DMS 273 (cell line): Measurements from ENCODE around the gene JAGN1.
"Not testable (repeated sequence)": the region's sequence is repeated elsewhere in the genome, so short reads cannot be mapped to it uniquely, and the experiment has no call there.

Source experiments
- DNase-seq: peaks from one replicate; lab custom pipeline; 2025; ENCODE audit not compliant: unreplicated experiment; lab: John Stamatoyannopoulos, UW

Gene JAGN1

DNA sequence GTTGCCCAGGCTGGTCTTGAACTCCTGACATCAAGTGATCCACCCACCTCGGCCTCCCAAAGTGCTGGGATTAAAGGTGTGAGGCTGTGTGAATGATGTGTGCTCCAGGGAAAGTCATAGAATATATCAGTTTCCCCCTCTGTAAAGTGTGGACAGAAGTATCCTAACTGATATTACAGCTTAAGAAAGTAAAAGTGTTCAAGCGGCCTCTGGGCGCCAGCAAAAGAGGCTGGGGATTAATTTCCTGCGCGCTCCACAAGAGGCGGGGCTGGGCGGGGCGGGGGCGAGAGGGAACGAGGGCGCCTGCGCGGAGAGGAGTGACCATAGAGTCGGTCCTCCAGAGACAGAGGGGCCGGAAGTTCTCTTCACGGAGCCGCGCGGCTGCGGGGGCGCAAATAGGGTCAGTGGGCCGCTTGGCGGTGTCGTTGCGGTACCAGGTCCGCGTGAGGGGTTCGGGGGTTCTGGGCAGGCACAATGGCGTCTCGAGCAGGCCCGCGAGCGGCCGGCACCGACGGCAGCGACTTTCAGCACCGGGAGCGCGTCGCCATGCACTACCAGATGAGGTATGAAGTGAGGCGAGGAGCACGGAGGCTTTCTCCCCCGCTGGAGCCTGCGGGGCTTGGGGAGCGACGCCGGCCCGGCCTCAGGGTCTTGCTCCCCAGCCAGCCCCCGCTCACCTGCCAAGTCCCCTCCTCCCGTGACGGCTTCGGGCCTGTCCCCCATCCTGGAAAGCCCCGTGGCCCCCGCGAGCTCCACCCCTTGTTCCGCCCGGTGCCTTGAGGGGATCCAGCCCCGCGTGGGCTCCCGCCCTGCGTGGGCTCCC lies at the start of gene JAGN1:
Gene JAGN1, plus strand, starts transcription at position 362 of the 823 bp plus-strand sequence. Its CDS starts 113 bp downstream, at position 475.
- DNase-seq, result peak; percentile 92

DNA sequence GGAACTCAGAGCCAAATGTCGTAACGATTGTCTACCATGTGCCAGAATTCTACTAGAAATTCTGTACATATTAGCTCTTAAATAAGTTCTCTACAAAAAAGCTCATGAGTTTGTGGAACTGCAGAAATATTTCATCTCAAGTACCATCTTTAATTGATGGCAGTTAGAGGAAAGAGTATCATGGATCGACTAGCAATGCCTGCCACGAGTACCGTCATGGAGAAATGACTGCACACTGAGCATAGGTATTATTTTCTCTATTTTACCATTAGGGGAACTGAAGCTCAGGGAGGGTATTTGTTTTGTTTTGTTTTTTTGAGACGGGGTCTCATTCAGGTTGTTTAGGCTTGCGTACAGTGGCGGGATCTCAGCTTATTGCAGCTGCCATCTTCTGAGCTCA lies 49.4 kb upstream of the JAGN1 start:
- no peak for DNase-seq

DNA sequence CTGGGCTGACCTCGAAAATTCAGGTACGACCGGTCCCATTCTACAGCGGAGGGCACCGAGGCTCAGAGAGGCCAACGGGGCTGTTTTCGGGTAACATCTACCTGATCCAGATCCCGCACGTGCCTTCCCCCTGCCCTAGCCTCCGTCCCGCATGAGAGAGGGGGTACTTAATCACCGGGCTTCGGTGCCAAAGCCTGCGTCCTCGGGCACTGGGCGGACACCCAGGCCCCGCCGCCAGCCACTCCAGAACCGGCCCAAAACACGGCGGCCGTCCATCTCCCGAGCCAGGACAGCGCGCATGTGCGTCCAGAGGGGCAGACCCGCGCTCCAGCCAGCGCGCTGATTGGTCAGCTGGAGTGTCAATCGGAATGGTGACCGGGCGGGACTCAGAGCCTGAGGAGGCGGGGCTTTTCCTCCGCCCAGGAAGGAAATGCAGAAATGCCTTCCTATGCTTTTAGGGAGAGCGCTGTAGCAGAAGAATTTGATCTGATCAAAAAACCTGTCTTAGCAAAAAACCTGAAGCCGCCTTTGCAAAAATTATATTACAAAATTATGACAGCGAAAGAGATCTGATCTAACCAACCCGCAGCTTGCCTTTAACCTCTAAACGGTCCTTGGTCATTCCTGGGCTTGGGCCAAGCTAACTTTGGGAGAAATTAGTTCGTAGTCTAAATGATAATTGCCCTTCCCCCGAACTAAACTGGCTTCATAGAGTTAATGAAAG lies 46.5 kb upstream of the JAGN1 start, which contains the start of gene RPUSD3:
Gene RPUSD3, minus strand, starts transcription at position 294 of the 724 bp plus-strand sequence. Its CDS starts 18 bp downstream, at position 276.
- DNase-seq, result peak; percentile 96

DNA sequence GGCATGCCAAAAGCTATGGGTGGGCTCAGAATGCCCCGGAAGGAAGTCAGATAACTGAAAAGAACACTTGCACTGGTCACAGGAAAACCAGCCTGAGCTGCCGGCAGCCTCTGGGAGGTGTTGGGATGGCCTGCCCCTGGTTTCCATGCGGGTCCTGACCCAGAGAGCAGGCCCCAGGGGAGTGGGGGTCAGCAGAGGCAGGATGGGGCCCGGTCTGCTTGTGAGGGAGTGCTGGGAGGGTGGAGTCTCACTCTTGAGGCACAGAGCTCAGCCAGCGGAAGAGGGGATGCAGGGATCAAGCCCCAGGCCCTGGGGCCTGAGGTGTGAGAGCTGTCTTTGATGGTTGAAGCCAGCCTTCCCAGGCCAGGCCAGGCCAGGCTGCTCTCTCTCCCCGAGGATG lies 44.2 kb upstream of the JAGN1 start:
- DNase-seq, result no peak

DNA sequence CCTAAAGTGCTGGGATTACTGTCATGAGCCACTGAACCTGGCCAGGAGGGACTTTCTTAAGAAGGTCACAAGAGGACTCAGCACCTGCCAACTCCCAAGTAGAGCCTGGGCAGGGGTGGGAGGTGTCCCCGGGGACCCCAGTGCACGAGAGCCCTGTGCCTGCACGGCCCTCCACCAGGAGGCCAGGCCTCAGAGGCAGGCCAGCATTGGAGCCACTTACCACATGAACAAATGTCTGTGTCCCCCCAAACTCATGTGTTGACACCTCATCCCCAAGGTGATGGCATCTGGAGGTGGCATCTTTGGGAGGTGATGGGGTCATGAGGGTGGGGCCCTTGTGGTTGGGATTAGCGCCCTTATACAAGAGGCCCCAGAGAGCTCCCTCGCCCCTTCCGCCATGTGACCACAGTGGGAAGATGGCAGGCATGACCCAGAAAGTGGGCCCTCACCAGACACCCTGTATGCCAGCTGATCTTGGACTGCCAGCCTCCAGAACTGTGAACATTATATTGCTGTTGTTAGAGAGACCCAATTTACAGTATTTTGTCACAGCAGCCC lies 43.4 kb upstream of the JAGN1 start:
- DNase-seq, result no peak

DNA sequence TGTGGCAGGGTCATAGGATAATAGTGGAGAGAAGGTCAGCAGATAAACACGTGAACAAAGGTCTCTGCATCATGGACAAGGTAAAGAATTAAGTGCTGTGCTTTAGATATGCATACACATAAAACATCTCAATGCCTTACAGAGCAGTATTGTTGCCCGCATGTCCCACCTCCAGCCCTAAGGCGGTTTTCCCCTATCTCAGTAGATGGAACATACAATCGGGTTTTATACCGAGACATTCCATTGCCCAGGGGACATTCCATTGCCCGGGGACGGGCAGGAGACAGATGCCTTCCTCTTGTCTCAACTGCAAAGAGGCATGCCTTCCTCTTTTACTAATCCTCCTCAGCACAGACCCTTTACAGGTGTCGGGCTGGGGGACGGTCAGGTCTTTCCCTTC lies 42.5 kb upstream of the JAGN1 start:
- not testable (repeated sequence) for DNase-seq

DNA sequence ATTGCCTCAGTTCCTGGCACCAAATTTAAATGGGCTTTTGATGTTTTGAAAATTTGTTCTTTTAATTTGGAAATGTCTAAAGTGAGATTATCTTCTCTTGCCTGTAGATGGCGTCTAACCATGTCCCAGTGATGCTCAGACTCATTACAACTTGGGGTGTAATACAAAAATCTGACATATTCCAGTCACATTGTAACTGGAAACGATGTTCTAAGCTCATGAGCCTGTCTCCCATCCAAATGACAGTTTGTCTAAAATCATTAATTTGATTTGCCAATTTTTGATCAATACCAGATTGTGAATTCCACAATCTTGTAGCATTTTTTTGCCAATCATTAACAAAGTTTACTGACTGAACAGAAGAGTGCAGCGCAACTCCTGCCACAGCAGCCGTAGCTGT lies 41.5 kb upstream of the JAGN1 start:
- DNase-seq, result peak; percentile 36

DNA sequence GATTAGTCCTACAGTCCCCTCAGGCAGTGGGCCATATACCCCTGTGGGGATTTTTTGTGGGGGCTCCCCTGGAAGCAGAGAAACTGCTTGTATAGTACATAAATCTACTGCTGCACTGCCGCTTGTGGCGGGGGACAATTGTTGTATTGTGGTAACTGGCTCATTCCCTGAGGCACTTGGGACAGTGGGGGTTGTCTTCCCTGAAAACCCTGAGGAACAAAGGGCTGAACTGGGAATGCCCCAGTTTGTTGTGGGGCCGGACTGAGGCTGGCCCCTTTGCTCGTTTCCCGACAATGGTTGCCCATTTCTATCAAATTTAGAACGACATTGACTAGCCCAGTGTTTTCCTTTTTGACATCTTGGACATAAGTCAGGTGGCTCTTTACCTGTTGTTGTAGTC lies 39.0 kb upstream of the JAGN1 start:
- not testable (repeated sequence) for DNase-seq

DNA sequence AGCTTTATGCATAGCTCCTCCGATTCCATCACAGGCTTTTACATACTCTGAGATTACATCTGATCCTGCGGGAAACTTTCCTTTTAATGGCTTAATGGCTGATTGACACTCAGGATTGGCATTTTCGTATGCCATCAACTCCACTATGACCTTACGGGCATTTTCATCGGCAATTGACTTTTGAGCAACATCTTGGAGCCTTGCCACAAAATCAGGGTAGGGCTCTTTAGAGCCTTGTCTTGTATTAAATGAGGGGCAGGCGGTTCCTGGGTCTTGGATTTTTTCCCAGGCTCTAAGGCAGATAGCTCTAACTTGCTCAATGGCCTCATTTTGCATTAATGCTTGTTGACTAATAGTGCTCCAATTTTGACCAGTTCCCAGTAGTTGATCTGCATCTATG lies 38.5 kb upstream of the JAGN1 start:
- not testable (repeated sequence) for DNase-seq

DNA sequence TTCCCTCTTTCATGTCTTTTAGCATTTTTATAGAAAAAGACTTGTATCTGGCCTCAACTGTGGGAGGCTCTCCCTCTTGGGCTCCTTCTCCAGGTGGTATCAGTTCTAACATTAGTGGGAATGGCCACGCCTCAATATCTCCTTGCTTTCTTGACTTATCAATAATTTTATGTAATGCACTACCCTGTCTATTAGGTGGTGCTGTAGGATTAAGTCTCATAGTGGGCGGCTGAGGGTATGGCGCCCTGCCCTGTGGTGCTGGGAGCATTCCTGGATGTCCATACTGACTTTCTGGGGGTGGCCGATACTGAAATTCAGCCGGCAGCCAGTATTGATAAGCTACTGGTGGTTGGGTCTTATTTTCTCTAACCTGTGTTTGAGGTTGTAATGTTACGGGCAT lies 37.9 kb upstream of the JAGN1 start:
- peak; percentile 7 for DNase-seq

DNA sequence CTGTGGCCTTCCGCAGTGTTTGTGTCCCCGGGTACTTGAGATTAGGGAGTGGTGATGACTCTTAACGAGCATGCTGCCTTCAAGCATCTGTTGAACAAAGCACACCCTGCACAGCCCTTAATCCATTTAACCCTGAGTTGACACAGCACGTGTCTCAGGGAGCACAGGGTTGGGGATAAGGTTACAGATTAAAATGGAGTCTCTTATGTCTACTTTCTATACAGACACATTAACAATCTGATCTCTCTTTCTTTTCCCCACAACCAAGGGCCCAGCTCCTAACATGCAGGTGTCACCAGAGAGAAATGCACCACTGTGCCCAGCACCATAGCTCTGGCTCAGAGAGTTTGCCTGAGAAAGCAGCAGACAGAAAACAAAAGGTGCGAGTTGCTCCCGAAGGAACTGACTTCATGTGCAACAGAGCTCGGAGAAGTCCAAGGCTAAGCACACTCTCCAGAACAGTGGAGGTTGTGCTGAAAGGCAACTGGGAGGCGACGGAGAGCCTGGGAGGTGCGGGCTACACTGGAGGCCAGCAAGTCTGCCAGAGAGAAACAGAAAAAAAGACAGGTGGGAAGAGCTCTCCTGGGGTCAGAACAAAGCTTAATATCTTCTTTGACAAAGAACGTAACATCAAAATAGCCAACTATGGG lies 36.0 kb upstream of the JAGN1 start:
- DNase-seq, result peak; percentile 11

DNA sequence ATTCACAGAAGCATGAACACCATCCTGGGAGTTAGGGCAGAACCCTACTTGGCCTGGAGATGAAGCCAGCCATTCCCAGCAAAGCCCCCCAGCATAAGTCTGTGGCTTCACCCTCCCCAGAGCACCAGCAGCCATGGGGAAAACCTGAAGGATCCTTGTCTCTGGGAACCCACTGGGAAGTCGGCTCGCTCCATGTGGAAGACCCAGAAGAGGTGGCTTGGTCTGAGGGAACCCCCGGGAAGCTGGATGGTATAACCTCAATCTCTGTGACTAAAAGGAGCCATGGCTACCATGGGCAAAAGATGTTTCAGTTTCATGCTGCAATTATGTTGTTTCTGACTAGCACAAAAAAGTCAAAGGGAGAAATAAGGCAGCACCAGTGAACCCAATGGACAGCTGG lies 34.8 kb upstream of the JAGN1 start:
- peak; percentile 55 for DNase-seq

DNA sequence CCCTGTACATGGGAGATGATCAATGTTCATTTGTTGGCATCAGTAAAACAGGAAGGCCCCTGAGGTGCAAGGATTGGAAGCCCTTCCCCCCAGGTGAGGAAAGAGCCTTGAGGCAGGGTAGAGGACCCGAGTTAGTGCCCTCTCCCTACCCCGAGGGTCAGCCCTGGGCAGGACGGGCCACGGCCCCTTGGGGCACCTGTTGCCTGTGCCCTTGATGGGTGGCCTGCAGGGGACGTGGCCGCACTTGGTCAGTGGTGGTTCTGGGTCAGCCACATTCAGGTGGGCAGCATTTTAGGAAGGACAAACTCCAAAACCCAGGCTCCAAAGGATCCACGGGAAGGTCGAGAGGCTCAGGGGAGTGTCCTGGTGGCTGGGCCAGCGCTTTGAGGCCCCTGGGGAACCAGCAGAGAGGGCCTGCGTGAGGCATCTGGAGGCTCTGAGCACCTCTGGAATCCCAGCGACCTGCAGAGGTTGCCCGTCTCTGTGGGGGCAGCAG lies 30.8 kb upstream of the JAGN1 start:
- no peak for DNase-seq

DNA sequence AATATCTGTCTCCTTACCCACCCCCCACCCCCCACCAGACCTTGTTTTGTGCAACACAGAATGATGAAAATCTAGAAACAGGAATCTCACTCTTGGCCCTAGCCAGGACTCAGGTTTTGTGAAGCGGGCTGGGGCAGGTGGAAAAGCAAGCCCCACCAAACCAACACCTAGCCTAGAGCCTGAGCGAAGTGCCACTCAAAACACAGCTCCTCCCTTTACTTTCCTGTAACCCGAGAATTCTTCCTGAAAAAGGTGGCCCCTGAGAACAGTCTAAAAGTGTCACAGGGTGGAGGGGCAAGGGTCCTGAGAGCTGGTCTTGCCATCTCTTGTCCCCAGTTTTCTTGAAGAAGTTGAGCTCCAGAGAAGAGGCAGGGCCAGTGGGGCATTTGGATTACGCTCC lies 29.2 kb upstream of the JAGN1 start:
- DNase-seq, result no peak

DNA sequence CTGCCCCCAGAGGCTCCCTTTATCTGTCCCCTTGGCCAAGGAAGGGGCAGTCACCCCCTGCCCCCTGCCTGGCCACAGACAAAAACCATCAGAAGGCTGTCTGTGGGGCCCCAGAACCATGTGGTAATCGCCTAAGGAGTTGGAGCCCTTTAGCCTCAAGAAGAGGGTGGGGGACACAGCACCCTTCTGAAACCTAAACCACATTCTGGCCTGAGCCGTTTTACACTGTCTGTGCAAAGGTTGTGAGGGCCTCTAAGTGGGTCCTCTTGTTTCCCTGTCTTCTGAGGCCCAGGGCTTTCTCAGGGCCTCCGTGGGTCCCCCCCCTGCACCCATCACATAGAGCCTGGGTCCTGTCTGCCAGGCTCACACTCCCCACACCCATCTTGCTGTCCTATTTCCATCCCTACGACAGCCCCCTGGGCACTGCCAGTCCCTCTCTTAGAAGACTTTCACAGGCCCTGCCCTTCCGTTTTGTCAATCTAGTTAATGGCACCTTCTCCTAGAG lies 28.7 kb upstream of the JAGN1 start:
- DNase-seq, result no peak

DNA sequence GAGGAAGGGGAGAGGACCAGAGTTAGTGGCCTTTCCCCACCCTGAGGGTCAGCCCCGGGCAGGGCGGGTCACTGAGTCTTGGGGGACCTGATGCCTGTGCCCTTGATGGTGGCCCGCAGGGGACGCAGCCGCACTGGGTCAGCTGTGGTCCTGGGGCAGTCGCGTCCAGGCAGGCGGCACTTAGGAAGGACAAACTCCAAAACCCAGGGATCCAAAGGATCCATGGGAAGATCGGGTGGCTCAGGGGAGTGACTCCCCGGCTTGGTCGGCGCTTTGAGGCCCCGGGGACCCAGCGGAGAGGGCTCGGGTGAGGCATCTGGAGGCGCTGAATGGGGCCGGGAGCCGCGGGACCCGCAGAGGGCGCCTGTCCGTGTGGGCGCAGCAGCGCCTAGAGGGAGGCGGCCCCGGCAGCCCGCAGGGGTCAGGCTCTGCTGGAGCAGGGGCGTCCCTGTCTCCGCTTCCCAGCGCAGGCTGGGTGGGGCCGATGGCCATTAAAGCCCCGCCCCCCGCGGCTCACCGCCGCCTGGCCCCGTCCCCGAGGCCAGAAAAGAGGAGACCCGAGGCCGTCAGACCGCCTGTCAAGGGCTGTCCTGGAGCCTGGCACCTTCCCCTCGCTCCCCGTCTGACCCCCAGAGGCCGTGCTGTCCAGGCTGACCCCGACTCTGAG lies 27.9 kb upstream of the JAGN1 start:
- DNase-seq, result no peak

DNA sequence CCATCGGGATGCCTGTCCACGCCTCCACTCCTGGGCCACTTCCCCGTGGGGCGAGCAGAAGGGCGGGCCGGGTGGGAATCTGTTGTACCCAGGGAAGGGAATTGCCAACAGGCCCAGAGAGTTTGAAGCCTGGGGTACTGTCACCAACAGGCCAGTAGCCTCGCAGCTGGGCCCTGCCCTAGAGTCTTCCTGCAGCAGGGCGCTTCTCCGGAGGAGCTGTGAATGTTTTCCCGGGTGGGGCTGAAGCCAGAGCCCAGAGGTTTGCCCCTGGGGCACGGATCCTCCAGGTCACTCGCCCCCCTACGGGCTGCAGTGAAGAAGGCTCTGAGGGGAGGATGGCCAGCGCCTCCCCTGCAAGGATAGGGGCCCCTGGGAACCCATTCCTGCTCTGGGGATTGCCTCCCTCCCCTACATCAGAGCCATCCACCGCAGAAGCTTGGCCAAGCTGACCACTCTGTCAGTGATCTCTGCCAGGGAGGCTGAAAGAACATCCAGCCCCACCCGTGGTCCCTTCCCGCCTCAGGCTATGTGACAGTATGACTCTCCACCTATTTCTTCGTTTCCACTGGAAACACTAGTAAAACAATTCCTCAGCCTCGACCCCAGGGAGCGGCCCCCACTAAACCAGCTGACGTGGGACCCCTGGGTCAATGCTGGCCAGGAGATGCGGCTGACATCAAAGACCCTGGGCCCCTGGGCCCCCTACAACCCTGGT lies 27.2 kb upstream of the JAGN1 start:
- no peak for DNase-seq

DNA sequence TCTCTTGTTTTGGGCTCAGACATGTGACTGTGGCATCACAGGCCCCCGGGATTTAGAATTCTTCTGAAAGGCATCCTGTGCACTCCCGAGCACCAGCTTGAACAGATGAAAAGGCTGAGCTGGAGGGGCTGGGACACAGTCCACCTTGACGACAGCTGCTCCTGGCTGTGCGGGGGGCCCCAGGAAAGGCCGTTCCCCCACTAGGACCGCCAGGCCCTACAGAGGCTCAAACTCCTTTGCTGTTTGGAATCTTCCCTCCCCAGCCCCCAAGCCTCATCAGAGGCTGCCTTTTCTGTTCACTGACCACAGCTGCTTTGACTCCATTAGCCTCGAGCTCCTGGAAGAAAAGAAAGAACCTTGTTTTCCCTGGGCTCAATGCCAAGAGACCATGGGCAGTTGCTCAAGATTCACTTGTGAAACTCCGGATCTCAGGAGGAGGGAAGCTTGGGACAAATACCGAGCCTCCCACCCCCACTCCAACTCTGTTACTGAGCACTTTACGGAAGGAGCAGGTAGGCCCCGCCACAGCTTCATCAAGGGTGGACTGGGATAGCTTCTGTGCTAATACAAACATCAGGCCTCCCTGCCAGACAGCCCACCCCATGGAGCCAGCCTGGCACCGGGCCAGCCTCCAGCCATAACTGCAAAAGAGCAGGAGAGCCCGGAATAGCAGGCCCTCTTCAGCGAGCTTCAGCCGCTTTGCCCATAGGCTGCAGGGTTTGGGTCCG lies 26.0 kb upstream of the JAGN1 start:
- peak; percentile 77 for DNase-seq

DNA sequence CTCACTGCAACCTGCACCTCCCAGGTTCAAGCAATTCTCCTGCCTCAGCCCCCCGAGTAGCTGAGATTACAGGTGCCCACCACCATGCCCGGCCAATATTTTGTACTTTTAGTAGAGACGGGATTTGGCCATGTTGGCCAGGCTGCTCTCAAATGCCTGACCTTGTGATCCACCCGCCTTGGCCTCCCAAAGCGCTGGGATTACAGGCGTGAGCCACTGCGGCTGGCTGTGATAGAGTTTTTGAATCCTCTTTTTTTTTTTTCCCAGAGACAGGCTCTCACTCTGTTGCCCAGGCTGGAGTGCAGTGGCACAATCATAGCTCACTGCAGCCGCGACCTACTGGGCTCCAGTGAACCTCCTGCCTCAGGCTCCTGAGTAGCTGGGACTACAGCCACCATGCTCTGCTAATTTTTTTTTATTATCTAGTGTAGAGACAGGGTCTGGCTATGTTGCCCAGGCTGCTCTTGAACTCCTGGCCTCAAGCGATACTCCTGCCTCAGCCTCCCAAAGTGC lies 25.2 kb upstream of the JAGN1 start:
- DNase-seq, result not testable (repeated sequence)
